ENCODE data around the gene IFFO2. TPM values are rescaled to one million over a fixed set of nuclear protein-coding genes. Genes with fewer than 3 reads are reported as not detected.

IFFO2 gene
- total and polyA plus RNA-seq, 4 donors = 0.88 to 7.4 (median 3.0) TPM

GRCh38 chr1:18858070-18858688, 98.3 kb downstream of the IFFO2 start:
- H3K4me1 ChIP-seq (ENCODE audit: control insufficient read depth in 4 of 4, insufficient read depth in 4 of 4, low read length in 3 of 4) = no peaks in the 10 kb centered on the region
- WGBS = 87% methylated on average over 7 of the region's 7 CpGs
- H3K4me3 ChIP-seq (ENCODE audit: low read depth in 1 of 3, low read length in 3 of 3) = no peak overlapping the region
- no peaks in the 10 kb centered on the region for H3K9me3 ChIP-seq (ENCODE audit: control insufficient read depth in 4 of 4, low read length in 3 of 4)
- H3K27ac ChIP-seq (ENCODE audit: low read depth in 1 of 2, low read length in 2 of 2) = no peak overlapping the region
- TF ChIP-seq RAD21 (IDR thresholded peaks at IDR 0.05) (no peak), REST (IDR thresholded peaks at IDR 0.05) (no peak), ZBTB33 (IDR thresholded peaks at IDR 0.05) (no peak), YY1 (IDR thresholded peaks at IDR 0.05) (no peak), FOXA2 (IDR thresholded peaks at IDR 0.05) (no peak), TAF1 (conservative IDR thresholded peaks at IDR 0.05) (no peak), SP1 (IDR thresholded peaks at IDR 0.05) (no peak), ATF3 (IDR thresholded peaks at IDR 0.05) (no peak), JUND (IDR thresholded peaks at IDR 0.05) (no peak), FOXA1 (IDR thresholded peaks at IDR 0.05) (no peak), NR2F2 (IDR thresholded peaks at IDR 0.05) (no peak), HNF4G (IDR thresholded peaks at IDR 0.05) (no peak), EGR1 (IDR thresholded peaks at IDR 0.05; ENCODE audit: low read depth in 2 of 2) (no peak), CTCF (IDR thresholded peaks at IDR 0.05; ENCODE audit: low read depth, low read length, missing input control) (no peak), HNF4A (conservative IDR thresholded peaks at IDR 0.05) (no peak), RXRA (IDR thresholded peaks at IDR 0.05) (no peak)
- H3K9ac ChIP-seq (ENCODE audit: low read depth in 1 of 2, low read length in 2 of 2) = no peak overlapping the region
- no peak for DNase-seq (ENCODE audit: low spot score)
- H3K36me3 ChIP-seq (ENCODE audit: control insufficient read depth in 4 of 4, insufficient read depth in 3 of 4, low read depth in 1 of 4, low read length in 3 of 4) = no peaks in the 10 kb centered on the region
- no peaks in the 10 kb centered on the region for H3K27me3 ChIP-seq (ENCODE audit: control insufficient read depth in 4 of 4, insufficient read depth in 4 of 4, low read length in 3 of 4)

GRCh38 chr1:18856435-18856834, 100.0 kb downstream of the IFFO2 start:
- H3K9me3 ChIP-seq (ENCODE audit: control insufficient read depth in 4 of 4, low read length in 3 of 4) = no peaks in the 10 kb centered on the region
- DNase-seq (ENCODE audit: low spot score) = no peak
- no peaks in the 10 kb centered on the region for H3K4me1 ChIP-seq (ENCODE audit: control insufficient read depth in 4 of 4, insufficient read depth in 4 of 4, low read length in 3 of 4)
- no peak overlapping the region for H3K27ac ChIP-seq (ENCODE audit: low read depth in 1 of 2, low read length in 2 of 2)
- WGBS = 96% methylated on average over 1 of the region's 1 CpG
- no peaks in the 10 kb centered on the region for H3K36me3 ChIP-seq (ENCODE audit: control insufficient read depth in 4 of 4, insufficient read depth in 3 of 4, low read depth in 1 of 4, low read length in 3 of 4)
- H3K9ac ChIP-seq (ENCODE audit: low read depth in 1 of 2, low read length in 2 of 2) = no peak overlapping the region
- TF ChIP-seq FOXA2 (IDR thresholded peaks at IDR 0.05) (no peak), MAX (IDR thresholded peaks at IDR 0.05) (no peak), FOXA1 (IDR thresholded peaks at IDR 0.05) (no peak)
- peaks cover 0 to 3% (median 1%) of the 10 kb centered on the region in 4 donors for H3K27me3 ChIP-seq (ENCODE audit: control insufficient read depth in 4 of 4, insufficient read depth in 4 of 4, low read length in 3 of 4)
- H3K4me3 ChIP-seq (ENCODE audit: low read depth in 1 of 3, low read length in 3 of 3) = no peak overlapping the region

Measured in liver (tissue), 9 donors.